GM23248 (cell line): ENCODE data around the gene KAZN. TPM values are rescaled to one million over a fixed set of nuclear protein-coding genes. Genes with fewer than 3 reads are reported as not detected.
A peak's percentile ranks its signal among the peaks of the same experiment; 100 is the strongest.

ENCODE experiments used
- DNase-seq: peaks from one replicate; pipeline ENCODE4 v3.0.0-alpha.2; 2015
- H2AFZ ChIP-seq: fragments of 200-600 bp; sonication (generic); 2 replicates; pipeline ENCODE4 v1.6.1; 2016; ENCODE audit warnings: antibody characterized with exemption
- H3F3A ChIP-seq: fragments of 200-600 bp; sonication (generic); 2 replicates; pipeline ENCODE4 v1.6.1; 2016; ENCODE audit warnings: mild to moderate bottlenecking, antibody characterized with exemption, mixed run types; ENCODE audit not compliant: insufficient read depth
- H3K27ac ChIP-seq: fragments of 200-600 bp; sonication (generic); 2 replicates; pipeline ENCODE4 v1.5.1; 2016; ENCODE audit warnings: mild to moderate bottlenecking
- H3K27me3 ChIP-seq: fragments of 200-600 bp; sonication (generic); replicated peaks from 2 replicates; pipeline ENCODE4 v1.6.1; 2016; ENCODE audit warnings: mild to moderate bottlenecking; ENCODE audit not compliant: insufficient read depth
- H3K36me3 ChIP-seq: fragments of 200-600 bp; sonication (generic); 2 replicates; pipeline ENCODE4 v1.6.1; 2016; ENCODE audit warnings: low read depth, mild to moderate bottlenecking
- H3K4me1 ChIP-seq: fragments of 200-600 bp; sonication (generic); 2 replicates; pipeline ENCODE4 v1.6.1; 2016; ENCODE audit warnings: mild to moderate bottlenecking; ENCODE audit not compliant: insufficient read depth
- H3K4me2 ChIP-seq: fragments of 200-600 bp; sonication (generic); one replicate; pipeline ENCODE4 v1.6.1; 2016; ENCODE audit warnings: mild to moderate bottlenecking; ENCODE audit not compliant: unreplicated experiment
- H3K4me3 ChIP-seq: fragments of 200-600 bp; sonication (generic); 2 replicates; pipeline ENCODE4 v1.5.1; 2016; ENCODE audit warnings: mild to moderate bottlenecking
- H3K79me2 ChIP-seq: fragments of 200-600 bp; sonication (generic); 2 replicates; pipeline ENCODE4 v1.6.1; 2016; ENCODE audit warnings: mild to moderate bottlenecking; ENCODE audit not compliant: insufficient read depth
- H3K9ac ChIP-seq: fragments of 200-600 bp; sonication (generic); 2 replicates; pipeline ENCODE4 v1.6.1; 2016; ENCODE audit warnings: mild to moderate bottlenecking
- H3K9me2 ChIP-seq: fragments of 200-600 bp; sonication (generic); 2 replicates; pipeline ENCODE4 v1.6.1; 2016; ENCODE audit warnings: mixed run types, mild to moderate bottlenecking, moderate library complexity; ENCODE audit not compliant: insufficient read depth
- H3K9me3 ChIP-seq: fragments of 200-600 bp; sonication (generic); one replicate; pipeline ENCODE4 v1.6.1; 2017; ENCODE audit warnings: low read depth
- H4K20me1 ChIP-seq: fragments of 200-600 bp; sonication (generic); 2 replicates; pipeline ENCODE4 v1.6.0; 2016; ENCODE audit not compliant: insufficient read depth
- EZH2 ChIP-seq: fragments of 200-600 bp; sonication (generic); IDR thresholded peaks from 2 replicates; pipeline ENCODE4 v1.6.1; 2018; ENCODE audit warnings: antibody characterized with exemption, mild to moderate bottlenecking; ENCODE audit not compliant: insufficient read depth, poor library complexity, severe bottlenecking
- EZH2phosphoT487 ChIP-seq: fragments of 200-600 bp; sonication (generic); IDR thresholded peaks from 2 replicates; pipeline ENCODE4 v1.6.1; 2018; ENCODE audit warnings: antibody characterized with exemption, moderate library complexity, mild to moderate bottlenecking, low read depth; ENCODE audit not compliant: insufficient read depth
- WGBS, 2 experiments: methylation state at CpG; one replicate each; pipeline ENCODE4 v1.1.6; 2015 to 2017; ENCODE audit warnings: low lambda C conversion rate in 2 of 2, low coverage in 1 of 2; ENCODE audit errors: missing lambda C conversion rate in 2 of 2; 5-methylcytosine and 5-hydroxymethylcytosine counted together
- in situ Hi-C: fragments of 300-500 bp; cut with MboI; formaldehyde crosslinking; loops from 2 replicates; pipeline ENCODE4 v1.15.0; 2020
- polyA plus RNA-seq: library from polyadenylated mRNA; unstranded; fragments of >200 nt; fragmentation: Nextera tagmentation; extraction: Ambion mirVana; gene quantifications from 2 replicates; pipeline ENCODE4 v1.2.1, GENCODE V29; 2016
- total RNA-seq: library from RNA; depleted of rRNA; stranded (reverse); fragments of >200 nt; shearing (Covaris generic); gene quantifications from 2 replicates; pipeline ENCODE4 v1.2.3, GENCODE V29; 2014

The KAZN gene
- total and polyA plus RNA-seq, 2 experiments from 2014 or later, result 4.9 to 7.2 TPM

DNA sequence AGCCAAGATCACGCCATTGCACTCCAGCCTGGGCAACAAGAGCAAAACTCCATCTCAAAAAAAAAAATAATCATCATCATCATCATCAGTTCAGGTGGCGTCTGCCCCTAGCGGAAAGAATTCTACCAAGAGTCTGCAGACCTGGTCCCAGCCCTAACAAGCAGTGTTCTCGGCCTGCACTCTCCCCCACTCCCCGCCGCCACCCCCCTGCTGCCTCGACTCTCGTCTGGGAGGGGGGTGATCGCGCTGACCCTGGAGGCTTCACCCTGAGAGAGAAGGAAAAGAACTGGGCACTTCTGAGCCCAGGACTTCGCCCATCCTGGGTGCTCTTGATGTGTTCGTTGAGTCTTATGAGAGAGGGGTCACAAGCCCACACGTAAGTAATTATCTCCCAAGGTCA lies 394.9 kb downstream of the KAZN start:
- in situ Hi-C loops, result no loop called here
- H2AFZ ChIP-seq, result no peak overlapping the region

GRCh38 chr1:14994148-14994547 lies 395.7 kb downstream of the KAZN start:
- no peak overlapping the region for H3K9ac ChIP-seq
- H3K27me3 ChIP-seq, result no peaks in the 10 kb centered on the region
- H3K4me3 ChIP-seq, result no peak overlapping the region
- peaks cover 34% of the 10 kb centered on the region for H3K4me1 ChIP-seq
- TF ChIP-seq EZH2, result no peak
- no peak for TF ChIP-seq EZH2phosphoT487
- H3K4me2 ChIP-seq, result no peak overlapping the region
- 94 to 99% methylated on average over 6 to 7 of the region's 7 CpGs for WGBS, 2 experiments
- no peak for DNase-seq
- no peaks in the 10 kb centered on the region for H4K20me1 ChIP-seq
- no peaks in the 10 kb centered on the region for H3K36me3 ChIP-seq
- no peaks in the 10 kb centered on the region; the same call in 1 of the 2 replicates for H3K79me2 ChIP-seq
- H3F3A ChIP-seq, result peaks cover 23% of the 10 kb centered on the region
- H3K9me2 ChIP-seq, result no peaks in the 10 kb centered on the region
- H3K27ac ChIP-seq, result no peak overlapping the region
- in situ Hi-C loops, result no loop called here
- no peaks in the 10 kb centered on the region for H3K9me3 ChIP-seq
- no peak overlapping the region for H2AFZ ChIP-seq

More for the DNA sequence above, 394.9 kb downstream of the KAZN start:
- H3K4me1 ChIP-seq, result peaks cover 32% of the 10 kb centered on the region
- no peaks in the 10 kb centered on the region for H3K9me2 ChIP-seq
- no peak overlapping the region for H3K4me2 ChIP-seq
- no peaks in the 10 kb centered on the region for H3K9me3 ChIP-seq
- peaks cover 20% of the 10 kb centered on the region for H3F3A ChIP-seq
- H3K79me2 ChIP-seq, result no peaks in the 10 kb centered on the region; the same call in 1 of the 2 replicates
- no peaks in the 10 kb centered on the region for H3K27me3 ChIP-seq
- DNase-seq, result no peak
- H4K20me1 ChIP-seq, result no peaks in the 10 kb centered on the region
- H3K9ac ChIP-seq, result no peak overlapping the region
- no peaks in the 10 kb centered on the region for H3K36me3 ChIP-seq
- TF ChIP-seq EZH2 (no peak), EZH2phosphoT487 (no peak)
- 92 to 94% methylated on average over 13 of the region's 13 CpGs for WGBS, 2 experiments
- no peak overlapping the region for H3K4me3 ChIP-seq
- H3K27ac ChIP-seq, result no peak overlapping the region

GRCh38 chr1:14994841-14995437 lies 396.5 kb downstream of the KAZN start:
- Histone ChIP-seq H3K36me3 (no peaks in the 10 kb centered on the region), H3K79me2 (peaks cover 1% of the 10 kb centered on the region; the same call in 1 of the 2 replicates), H3K27ac (no peak overlapping the region), H4K20me1 (no peaks in the 10 kb centered on the region), H3K9ac (no peak overlapping the region), H3K4me3 (no peak overlapping the region), H2AFZ (no peak overlapping the region), H3F3A (peaks cover 23% of the 10 kb centered on the region), H3K9me3 (no peaks in the 10 kb centered on the region), H3K27me3 (no peaks in the 10 kb centered on the region), H3K9me2 (no peaks in the 10 kb centered on the region), H3K4me1 (peaks cover 34% of the 10 kb centered on the region), H3K4me2 (no peak overlapping the region)
- DNase-seq, result no peak
- in situ Hi-C loops, result no loop called here
- TF ChIP-seq EZH2phosphoT487 (no peak), EZH2 (no peak)
- 71 to 81% methylated on average over 9 of the region's 9 CpGs for WGBS, 2 experiments

DNA sequence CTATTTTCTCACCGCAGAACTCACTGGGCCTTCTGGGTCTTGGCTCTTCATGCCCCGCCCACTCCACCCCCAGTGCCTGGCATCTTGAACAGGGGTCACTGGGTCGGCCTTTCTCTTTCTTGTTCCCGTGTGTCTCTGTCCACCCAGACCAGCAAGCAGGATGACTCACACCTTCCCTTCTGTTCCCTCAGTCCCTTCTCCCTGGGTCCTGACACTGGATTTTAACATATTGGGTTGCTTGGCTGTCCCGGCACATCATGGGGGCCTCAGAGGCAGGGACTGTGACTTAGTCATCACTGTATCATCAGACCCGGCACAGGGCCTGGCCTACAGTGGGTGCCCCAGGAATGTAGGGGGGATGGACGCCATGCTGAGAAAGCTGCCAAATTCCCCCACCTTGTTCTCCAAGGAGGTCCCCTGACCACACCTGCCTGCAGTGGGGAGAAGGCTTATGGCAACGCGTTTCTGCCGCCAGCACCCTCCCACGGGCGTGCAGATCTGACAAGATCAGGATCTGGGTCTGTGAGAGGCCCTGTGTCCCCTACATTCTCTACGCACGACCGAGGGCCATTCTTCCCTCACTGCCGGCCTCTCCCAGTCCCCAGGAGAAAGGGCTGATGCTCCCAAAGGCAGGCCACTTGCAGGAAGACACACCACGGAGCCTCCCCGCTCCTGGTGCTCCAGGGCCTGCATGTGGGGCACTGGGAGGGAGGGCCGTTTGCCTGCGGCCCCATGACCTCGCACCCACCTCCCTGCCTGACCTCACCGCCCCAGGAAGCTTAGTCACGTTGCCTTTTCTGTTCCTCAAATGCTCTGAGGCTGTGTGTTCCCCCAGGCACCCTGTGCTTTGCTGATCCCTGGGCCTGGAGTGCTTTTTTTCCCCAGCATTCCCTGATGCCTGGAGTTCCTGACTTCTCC lies 397.9 kb downstream of the KAZN start:
- no peaks in the 10 kb centered on the region for H4K20me1 ChIP-seq
- H3K9me3 ChIP-seq, result no peaks in the 10 kb centered on the region
- peaks cover 34% of the 10 kb centered on the region for H3K4me1 ChIP-seq
- no peaks in the 10 kb centered on the region for H3K27me3 ChIP-seq
- TF ChIP-seq EZH2phosphoT487, result no peak
- no peak for TF ChIP-seq EZH2
- peak overlapping the region; percentile 26 for H3K4me2 ChIP-seq
- H3K9ac ChIP-seq, result peak overlapping the region; percentile 31; the same call in 1 of the 2 replicates
- no peaks in the 10 kb centered on the region for H3K36me3 ChIP-seq
- DNase-seq, result peak; percentile 86
- no peaks in the 10 kb centered on the region for H3K9me2 ChIP-seq
- peaks cover 15% of the 10 kb centered on the region; the same call in 1 of the 2 replicates for H3K79me2 ChIP-seq
- peak overlapping the region; percentile 59 for H3K27ac ChIP-seq
- in situ Hi-C loops, result no loop called here
- 21 to 22% methylated on average over 20 to 23 of the region's 23 CpGs for WGBS, 2 experiments
- H2AFZ ChIP-seq, result 0 out of 2 replicates have a peak overlapping the region, but pooled peaks have one; percentile 3
- peak overlapping the region; percentile 5; the same call in 1 of the 2 replicates for H3K4me3 ChIP-seq
- H3F3A ChIP-seq, result peaks cover 23% of the 10 kb centered on the region
